NCI-H2227 (cell line): ENCODE data around the gene PGLYRP3.
"Not testable (repeated sequence)": the region's sequence is repeated elsewhere in the genome, so short reads cannot be mapped to it uniquely, and the experiment has no call there.

Experiments
- DNase-seq: peaks from one replicate; lab custom pipeline; 2025; ENCODE audit not compliant: unreplicated experiment; lab: John Stamatoyannopoulos, UW

Gene PGLYRP3

GRCh38 chr1:153318145-153318544 is 5.4 kb upstream of the PGLYRP3 start:
- not testable (repeated sequence) for DNase-seq

- not testable (repeated sequence) for DNase-seq
Observed at GRCh38 chr1:153316013-153316412, 3.3 kb upstream of the PGLYRP3 start.

- DNase-seq, result not testable (repeated sequence)
Observed at GRCh38 chr1:153314388-153314787, 1.6 kb upstream of the PGLYRP3 start.

- DNase-seq, result no peak
Observed at GRCh38 chr1:153313288-153313687, 536 bp upstream of the PGLYRP3 start.

GRCh38 chr1:153310526-153310925 is 2.2 kb downstream of the PGLYRP3 start:
- DNase-seq, result no peak

GRCh38 chr1:153309441-153309840 is 3.3 kb downstream of the PGLYRP3 start:
- no peak for DNase-seq

GRCh38 chr1:153308540-153308939 is 4.2 kb downstream of the PGLYRP3 start:
- DNase-seq, result no peak

GRCh38 chr1:153307221-153307600 is 5.5 kb downstream of the PGLYRP3 start:
- no peak for DNase-seq

- no peak for DNase-seq
Observed at GRCh38 chr1:153306303-153307220, 6.2 kb downstream of the PGLYRP3 start.

- DNase-seq, result no peak
Observed at GRCh38 chr1:153305682-153306081, 7.1 kb downstream of the PGLYRP3 start.

GRCh38 chr1:153302308-153302707 is 10.4 kb downstream of the PGLYRP3 start:
- DNase-seq, result no peak

- DNase-seq, result no peak
Observed at GRCh38 chr1:153293851-153294250, 18.9 kb downstream of the PGLYRP3 start.

- DNase-seq, result no peak
Observed at GRCh38 chr1:153293480-153293775, 19.3 kb downstream of the PGLYRP3 start.

GRCh38 chr1:153292740-153293479 is 19.8 kb downstream of the PGLYRP3 start:
- no peak for DNase-seq

- no peak for DNase-seq
Observed at GRCh38 chr1:153292185-153292584, 20.6 kb downstream of the PGLYRP3 start.

GRCh38 chr1:153291514-153291913 is 21.2 kb downstream of the PGLYRP3 start:
- no peak for DNase-seq

- DNase-seq, result no peak
Observed at GRCh38 chr1:153288634-153289275, 24.0 kb downstream of the PGLYRP3 start.

GRCh38 chr1:153277852-153278251 is 34.9 kb downstream of the PGLYRP3 start:
- DNase-seq, result no peak

- DNase-seq, result no peak
Observed at GRCh38 chr1:153272186-153272585, 40.6 kb downstream of the PGLYRP3 start.

- no peak for DNase-seq
Observed at GRCh38 chr1:153271711-153272110, 41.0 kb downstream of the PGLYRP3 start.

- no peak for DNase-seq
Observed at GRCh38 chr1:153265457-153265856, 47.3 kb downstream of the PGLYRP3 start.
